Astrocyte of the cerebellum (primary cell): ENCODE data around the gene SLC2A11.
"Not testable (repeated sequence)": the region's sequence is repeated elsewhere in the genome, so short reads cannot be mapped to it uniquely, and the experiment has no call there.

Experiments used
- DNase-seq: peaks from one replicate; pipeline ENCODE4 v3.0.0-alpha.2; 2011; ENCODE audit warnings: low read depth
- H3K4me3 ChIP-seq: 2 replicates; pipeline ENCODE4 v1.5.1; 2011; ENCODE audit warnings: mild to moderate bottlenecking, low read depth, low read length, moderate library complexity
- in situ Hi-C: cut with HindIII; loops from 2 replicates; pipeline ENCODE4 v1.10.0; 2017; ENCODE audit warnings: low sequenced_read_pairs
- TF ChIP-seq, protein P1 (sequence below): IDR thresholded peaks from 2 replicates; pipeline ENCODE4 v1.5.1; 2012; ENCODE audit warnings: low read length, low read depth, moderate library complexity, mild to moderate bottlenecking; ENCODE audit errors: missing control alignments

The SLC2A11 gene

DNA sequence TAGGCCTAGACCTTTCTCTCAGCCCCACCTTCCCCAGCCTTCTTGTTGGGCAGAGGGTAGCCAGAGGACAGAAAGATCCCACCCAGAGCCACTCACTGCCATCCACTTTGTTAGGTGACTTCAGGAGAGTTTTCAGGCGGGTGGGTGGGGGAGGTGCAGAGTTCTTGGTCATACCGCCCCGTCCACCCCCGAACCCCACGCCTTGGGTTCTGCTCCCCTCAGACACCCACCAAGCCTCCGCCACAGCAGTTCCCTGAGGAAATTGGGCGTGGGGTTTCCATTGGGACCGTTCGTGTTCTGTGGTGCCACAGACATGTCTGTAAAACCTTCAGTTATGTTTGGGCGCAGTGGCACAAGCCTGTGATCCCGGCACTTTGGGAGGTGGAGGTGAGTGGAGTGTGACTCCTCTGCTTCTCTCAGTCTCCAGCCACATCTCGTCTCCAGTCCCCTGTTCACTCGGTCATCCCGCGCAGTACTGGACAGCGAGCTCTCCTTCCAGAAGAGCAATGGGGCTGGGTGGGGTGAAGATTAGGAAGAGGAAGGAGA lies 38.0 kb downstream of the SLC2A11 start:
- no peak for DNase-seq
- in situ Hi-C loops: no loop called here
- peak overlapping the region; percentile 59 for H3K4me3 ChIP-seq
- TF ChIP-seq, protein P1, sequence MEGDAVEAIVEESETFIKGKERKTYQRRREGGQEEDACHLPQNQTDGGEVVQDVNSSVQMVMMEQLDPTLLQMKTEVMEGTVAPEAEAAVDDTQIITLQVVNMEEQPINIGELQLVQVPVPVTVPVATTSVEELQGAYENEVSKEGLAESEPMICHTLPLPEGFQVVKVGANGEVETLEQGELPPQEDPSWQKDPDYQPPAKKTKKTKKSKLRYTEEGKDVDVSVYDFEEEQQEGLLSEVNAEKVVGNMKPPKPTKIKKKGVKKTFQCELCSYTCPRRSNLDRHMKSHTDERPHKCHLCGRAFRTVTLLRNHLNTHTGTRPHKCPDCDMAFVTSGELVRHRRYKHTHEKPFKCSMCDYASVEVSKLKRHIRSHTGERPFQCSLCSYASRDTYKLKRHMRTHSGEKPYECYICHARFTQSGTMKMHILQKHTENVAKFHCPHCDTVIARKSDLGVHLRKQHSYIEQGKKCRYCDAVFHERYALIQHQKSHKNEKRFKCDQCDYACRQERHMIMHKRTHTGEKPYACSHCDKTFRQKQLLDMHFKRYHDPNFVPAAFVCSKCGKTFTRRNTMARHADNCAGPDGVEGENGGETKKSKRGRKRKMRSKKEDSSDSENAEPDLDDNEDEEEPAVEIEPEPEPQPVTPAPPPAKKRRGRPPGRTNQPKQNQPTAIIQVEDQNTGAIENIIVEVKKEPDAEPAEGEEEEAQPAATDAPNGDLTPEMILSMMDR: no peak

DNA sequence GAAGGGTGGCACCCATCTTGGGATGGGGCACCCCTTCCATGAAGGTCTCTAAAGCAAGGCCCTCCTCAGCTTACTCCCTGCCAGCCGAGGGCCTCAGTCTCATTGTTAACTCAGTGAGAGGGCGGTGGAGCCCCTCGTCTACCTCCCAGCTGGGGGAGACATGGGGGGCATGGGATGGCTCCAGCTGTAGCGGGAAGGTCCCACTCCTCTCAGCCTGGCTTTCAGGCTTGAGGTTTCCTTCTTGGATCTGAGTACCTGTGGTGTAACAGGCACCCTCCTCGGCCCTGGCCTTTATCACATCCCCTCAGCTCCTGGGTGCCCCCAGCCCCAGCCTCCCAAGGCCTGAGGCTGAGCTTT lies 38.5 kb downstream of the SLC2A11 start:
- DNase-seq: no peak
- H3K4me3 ChIP-seq: no peak overlapping the region
- in situ Hi-C loops: no loop called here
- TF ChIP-seq, protein P1: no peak

DNA sequence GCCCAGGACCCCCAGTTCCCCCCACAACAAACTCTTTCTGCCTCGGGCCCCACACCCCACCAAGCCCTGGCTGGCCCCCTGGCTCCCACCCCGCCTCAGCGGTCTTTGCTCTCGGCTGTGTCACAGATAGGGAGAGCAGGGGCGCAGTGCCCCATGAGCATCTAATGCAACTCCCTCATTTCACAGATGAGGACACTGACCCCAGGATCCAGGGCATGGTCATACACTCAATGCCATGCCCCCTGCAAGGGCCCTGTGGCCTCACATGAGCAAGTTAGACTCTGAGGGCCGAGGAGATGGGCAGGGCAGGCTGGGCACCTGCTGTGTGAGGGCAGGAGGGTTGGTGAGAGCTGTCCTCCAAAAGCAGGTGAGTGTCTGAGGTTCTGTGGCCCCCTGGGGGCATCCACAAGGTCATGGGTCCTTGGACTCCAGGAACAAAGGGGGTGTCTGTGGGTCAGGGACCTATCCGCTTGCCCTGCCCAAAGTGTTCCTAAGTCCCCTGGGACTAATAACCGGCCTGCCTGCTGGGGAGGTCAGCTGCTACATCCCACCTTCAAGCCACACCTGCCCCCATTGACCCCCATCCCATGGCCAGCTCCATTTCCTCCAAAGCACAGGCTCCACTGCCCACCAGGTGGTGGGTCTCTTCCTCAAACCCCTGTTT lies 39.0 kb downstream of the SLC2A11 start:
- TF ChIP-seq, protein P1: no peak
- in situ Hi-C loops: no loop called here
- DNase-seq: no peak
- no peak overlapping the region for H3K4me3 ChIP-seq

DNA sequence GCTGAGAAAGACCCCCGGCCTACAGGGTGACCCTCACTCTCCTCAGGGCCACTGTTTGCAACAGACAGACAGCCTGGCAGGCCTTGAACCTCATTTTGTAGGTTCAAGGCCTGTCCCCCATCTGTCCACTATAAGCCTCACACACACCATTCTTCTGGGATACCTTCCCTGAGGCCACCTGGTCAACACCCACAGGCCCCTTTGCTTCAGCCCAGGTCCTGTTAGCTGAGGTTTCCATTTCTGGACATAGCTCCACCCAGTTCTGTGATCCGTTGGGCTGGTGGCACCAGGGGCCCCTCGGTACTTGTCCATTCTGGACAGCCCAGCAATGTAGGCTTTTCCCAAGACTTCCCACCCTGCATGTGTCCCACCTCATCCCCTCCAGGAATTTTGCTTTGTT lies 39.6 kb downstream of the SLC2A11 start:
- no peak overlapping the region for H3K4me3 ChIP-seq
- in situ Hi-C loops: no loop called here
- TF ChIP-seq, protein P1: no peak
- no peak for DNase-seq

DNA sequence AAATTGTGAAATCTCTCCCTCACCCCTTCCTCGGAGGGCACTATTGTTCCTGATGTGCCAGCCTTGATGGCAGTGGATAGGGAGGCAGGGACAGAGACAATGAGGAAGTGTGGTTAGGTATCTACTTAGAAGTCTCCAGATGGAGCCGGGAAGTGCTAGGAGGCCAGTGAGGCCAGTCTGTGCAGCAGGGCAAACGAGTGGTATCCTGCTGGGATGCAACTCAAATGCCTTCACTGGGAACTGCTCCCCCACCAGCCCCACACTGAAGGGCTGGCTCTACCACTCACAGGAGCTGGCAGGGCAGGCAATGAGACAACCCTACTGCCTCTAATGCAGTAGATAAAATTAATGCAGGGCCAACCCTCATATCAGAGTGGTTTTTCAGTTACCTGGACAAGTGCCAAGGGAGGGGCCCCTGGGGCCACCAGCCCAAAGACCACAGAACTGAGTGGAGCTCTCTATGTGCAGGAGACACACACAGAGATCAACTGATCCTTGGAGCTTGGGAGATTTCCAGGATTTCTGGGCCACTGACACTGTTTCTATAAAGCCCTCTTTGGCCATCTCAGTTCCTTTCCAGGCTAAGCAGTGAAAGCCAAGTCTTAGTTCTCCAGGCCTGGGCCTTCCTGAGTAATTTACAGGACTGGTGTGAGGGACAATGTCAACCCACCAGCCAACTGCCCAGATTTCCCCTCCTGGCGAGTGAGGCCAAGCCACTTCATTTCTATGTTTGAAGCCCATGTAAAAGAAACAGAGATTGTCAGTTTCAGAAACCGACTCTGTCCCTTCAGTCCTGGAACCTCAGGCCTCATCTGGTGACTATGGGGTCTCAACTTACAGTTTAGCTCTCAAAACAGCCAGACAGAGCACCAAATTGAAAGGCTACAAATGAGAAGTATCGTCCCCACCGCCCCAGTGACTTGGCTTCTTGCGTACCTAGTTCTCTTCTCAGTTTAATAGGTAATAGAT lies 40.6 kb downstream of the SLC2A11 start:
- in situ Hi-C loops: no loop called here
- TF ChIP-seq, protein P1: no peak
- no peak for DNase-seq
- H3K4me3 ChIP-seq: no peak overlapping the region

DNA sequence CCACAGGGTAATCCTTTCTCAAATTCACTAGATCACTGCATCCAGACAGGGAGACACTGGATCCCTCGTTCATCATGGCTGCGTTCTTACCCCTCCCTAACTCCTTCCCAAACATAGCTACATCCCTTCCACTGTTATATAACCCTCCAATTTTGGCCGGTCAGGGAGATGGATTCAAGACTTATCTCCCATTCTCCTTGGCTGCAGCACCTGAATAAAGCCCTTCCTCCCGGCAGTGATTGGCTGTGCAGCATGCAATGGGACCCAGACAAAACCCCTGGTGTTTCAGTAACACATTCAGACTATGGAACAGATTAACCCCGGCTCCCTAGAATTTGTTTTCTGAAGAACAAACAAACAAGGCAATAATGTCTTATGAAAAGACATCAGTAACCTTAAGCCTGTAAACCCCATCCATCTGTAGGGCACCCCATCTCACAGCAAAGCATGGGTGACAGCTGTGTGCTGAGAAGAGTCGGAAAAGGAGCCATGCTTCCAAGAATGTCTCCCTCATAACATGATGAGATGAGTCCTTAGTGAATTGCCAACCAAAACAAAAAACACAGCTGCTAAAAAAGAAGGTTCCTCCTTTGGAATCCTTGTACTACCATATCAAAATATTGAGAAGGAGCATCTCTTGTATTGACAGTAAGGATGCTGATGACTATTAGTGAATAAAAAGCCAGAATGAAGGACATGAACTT lies 41.5 kb downstream of the SLC2A11 start:
- H3K4me3 ChIP-seq: no peak overlapping the region
- in situ Hi-C loops: no loop called here
- TF ChIP-seq, protein P1: no peak
- DNase-seq: no peak

DNA sequence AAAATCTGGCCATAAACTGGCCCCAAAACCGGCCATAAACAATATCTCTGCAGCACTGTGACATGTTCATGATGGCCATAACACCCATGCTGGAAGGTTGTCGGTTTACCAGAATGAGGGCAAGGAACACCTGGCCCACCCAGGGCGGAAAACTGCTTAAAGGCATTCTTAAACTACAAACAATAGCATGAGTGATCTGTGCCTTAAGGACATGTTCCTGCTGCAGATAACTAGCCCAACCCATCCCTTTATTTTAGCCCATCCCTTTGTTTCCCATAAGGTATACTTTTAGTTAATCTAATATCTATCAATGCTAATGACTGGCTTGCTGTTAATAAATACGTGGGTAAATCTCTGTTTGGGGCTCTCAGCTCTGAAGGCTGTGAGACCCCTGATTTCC lies 42.6 kb downstream of the SLC2A11 start:
- DNase-seq, in situ Hi-C loops, H3K4me3 ChIP-seq: not testable (repeated sequence)
